ENCODE measurements around the gene YTHDC2.

GRCh38 chr5:113520429-113520828 lies 6.9 kb downstream of the YTHDC2 start:
- TF ChIP-seq POLR2AphosphoS5 (IDR thresholded peaks at IDR 0.05), result no peak
- no peak for TF ChIP-seq CTCF (IDR thresholded peaks at IDR 0.05)
- no peak for TF ChIP-seq POLR2A (IDR thresholded peaks at IDR 0.05)
